HG03354 (cell line): ENCODE data around the gene LRP2BP.

ENCODE experiments used
- ATAC-seq: cut with Tn5 transposase; IDR thresholded peaks from one replicate; pipeline ENCODE4 v1.9.1; 2021; ENCODE audit warnings: mild to moderate bottlenecking; ENCODE audit not compliant: unreplicated experiment, poor library complexity, severe bottlenecking

The LRP2BP gene

GRCh38 chr4:185395238-185395955 lies at the start of gene LRP2BP:
Gene LRP2BP, minus strand, starts transcription at chr4:185395924. Its CDS starts 17,738 bp downstream, at chr4:185378186.
- ATAC-seq: no peak

GRCh38 chr4:185445209-185445608 lies 49.5 kb upstream of the LRP2BP start:
- ATAC-seq: no peak

- no peak for ATAC-seq
Measured at GRCh38 chr4:185441479-185441878, 45.8 kb upstream of the LRP2BP start.

DNA sequence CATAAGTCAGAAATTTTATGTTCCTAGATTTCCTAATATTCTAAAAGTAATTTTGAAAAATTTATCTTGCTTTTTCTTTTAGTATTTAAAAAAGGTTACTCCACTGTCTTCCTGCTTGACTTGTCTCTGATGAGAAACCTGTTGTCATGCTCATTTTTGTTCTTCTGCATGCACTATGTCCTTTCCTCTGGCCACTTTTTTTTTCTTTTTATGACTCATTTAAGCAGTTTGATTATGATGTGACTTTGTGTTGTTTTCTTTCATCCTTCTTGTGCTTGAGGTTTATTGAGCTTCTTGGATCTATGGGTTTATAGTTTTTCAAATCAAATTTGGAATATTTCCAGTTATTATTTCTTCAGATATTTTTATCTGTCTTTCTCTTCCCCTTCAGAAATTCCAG lies 42.1 kb upstream of the LRP2BP start:
- ATAC-seq: no peak

- ATAC-seq: no peak
Measured at GRCh38 chr4:185435466-185435865, 39.7 kb upstream of the LRP2BP start.

- ATAC-seq: no peak
Measured at GRCh38 chr4:185429660-185430059, 33.9 kb upstream of the LRP2BP start.

DNA sequence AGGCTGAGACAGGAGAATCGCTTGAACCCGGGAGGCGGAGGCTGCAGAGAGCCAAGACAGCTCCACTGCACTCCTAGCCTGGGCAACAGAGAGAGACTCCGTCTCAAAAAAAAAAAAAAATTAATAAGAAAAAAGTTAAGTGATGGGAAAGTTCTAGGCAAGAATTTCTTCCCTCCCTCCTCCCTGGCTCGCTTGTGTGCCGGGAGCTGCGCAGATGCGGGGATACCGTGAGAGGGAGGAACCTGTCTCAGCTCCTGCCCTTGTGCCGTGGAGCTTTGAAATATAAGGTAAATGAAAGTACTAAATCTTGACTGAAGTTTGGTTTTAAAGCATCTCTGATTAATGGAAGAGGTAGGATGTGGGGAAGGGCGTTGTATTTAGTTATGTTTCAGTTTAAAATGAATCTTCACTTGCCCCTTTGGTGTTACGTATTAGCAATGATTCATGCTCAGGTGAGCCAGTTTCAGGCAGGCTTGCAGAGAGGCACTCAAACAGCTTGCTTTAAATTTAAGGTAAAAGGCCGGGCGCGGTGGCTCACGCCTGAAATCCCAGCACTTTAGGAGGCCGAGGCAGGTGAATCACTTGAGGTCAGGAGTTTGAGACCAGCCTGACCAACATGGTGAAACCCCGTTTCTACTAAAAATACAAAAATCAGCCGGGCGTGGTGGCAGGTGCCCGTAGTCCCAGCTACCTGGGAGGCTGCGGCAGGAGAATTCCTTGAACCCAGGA lies 31.4 kb upstream of the LRP2BP start:
- no peak for ATAC-seq

DNA sequence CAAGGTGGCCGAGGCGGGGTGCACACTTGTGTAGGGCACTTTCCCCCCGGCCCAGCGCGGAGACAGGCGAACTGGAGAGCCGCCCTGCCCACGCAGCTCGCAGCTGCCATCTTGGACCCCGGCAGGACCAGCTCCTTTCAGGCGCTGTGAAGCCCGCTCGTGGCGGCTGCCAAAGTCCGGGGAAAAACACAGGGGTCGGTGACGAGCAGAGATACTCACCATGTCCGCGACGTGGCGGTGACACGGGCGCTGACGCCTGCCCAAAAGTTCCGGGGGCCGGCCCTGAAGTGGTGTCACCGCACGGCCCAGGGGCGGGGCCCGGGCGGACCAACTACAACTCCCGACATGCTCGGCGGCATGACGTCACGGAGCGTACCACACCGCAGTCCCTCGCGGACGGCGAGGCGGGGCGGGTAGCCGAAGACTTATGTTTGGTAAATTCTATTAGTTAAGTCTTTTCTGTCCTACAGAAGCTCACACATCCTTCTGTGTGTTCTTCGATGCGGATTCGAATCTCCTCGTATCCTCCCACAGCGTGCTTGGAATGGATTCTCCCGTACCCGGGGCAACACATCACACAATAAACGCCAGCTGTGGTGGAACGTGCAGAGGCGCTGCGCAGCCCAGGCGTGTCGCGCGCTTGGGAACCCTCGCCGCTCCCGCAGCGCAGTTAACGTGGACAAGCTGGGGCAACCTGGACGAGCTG lies 30.1 kb upstream of the LRP2BP start, which contains the start of gene UFSP2:
Gene UFSP2 (minus strand): TSS at position 318 of the 706 bp plus-strand sequence. CDS start 96 bp downstream, at position 222.
- peak; percentile 91 for ATAC-seq

GRCh38 chr4:185424905-185425646 lies 29.4 kb upstream of the LRP2BP start:
- ATAC-seq: peak; percentile 3

- no peak for ATAC-seq
Measured at GRCh38 chr4:185421366-185422124, 25.8 kb upstream of the LRP2BP start.

- no peak for ATAC-seq
Measured at GRCh38 chr4:185416955-185417354, 21.2 kb upstream of the LRP2BP start.

- no peak for ATAC-seq
Measured at GRCh38 chr4:185412412-185412811, 16.7 kb upstream of the LRP2BP start.

GRCh38 chr4:185411849-185412248 lies 16.1 kb upstream of the LRP2BP start:
- ATAC-seq: no peak

DNA sequence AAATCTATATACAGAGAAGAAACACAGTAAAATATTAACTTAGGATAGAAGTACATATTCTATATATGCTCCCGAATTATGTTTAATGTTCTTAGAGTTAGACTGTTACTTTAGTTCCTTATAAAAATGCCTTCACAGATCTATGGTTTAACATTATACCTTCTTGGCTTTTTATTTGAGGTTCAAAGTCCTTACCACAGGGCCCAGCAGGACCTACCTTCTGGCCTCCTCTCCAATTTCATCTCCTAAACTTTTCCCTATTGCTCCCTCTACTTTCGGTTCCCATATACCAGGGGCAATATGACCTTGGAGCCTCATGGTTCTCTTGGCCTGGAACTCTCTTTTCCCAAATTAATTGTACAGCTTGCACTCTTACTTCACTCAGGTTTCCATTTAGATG lies 12.7 kb upstream of the LRP2BP start:
- ATAC-seq: no peak

DNA sequence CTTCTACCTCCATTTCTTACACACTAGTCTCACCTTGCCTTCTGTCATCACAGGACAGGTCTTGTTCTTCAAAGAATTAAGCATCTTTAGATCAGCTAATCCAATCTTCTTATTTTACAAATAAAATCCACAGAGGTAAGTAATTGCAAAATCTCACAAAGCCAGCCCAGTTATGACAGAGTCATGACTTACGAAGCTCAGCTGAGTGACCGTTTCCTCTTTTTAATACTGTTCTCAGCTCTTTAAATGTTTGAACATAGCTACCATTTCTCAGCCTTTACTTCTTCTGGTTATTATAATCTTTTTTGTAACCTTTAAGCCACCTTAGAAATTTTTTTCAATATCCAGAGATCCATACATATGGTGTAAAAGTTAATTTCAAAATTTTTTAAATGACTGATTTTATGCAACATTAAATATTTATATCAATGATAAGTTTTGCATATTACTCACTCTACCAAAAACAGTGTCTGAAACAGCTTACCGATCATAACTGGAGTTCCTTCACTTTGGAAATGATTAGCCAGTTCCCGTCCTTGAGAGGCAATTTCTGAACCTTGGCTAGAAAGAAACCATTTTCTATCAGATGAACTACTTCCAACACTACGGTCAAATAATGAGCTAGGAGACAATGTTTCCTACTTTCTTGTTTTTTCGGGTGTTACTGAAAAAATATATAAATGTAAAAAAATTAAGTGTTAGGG lies 9.7 kb upstream of the LRP2BP start:
- ATAC-seq: peak; percentile 81

GRCh38 chr4:185404031-185404430 lies 8.3 kb upstream of the LRP2BP start:
- no peak for ATAC-seq

DNA sequence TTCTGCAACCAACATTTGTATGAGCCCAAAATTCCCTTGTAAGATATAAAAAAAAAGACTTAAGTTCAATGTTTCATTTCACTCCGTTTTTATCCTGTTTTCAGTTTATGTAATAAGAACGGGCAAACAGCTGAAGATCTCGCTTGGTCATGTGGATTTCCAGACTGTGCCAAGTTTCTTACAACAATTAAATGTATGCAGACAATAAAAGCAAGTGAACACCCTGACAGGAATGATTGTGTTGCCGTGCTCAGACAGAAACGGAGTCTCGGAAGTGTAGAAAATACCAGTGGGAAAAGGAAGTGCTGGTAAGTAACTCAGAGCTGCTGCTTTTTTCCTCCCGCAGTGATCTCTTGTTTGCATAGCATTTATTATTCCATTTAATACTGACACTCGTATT lies 3.7 kb upstream of the LRP2BP start:
- ATAC-seq: no peak

DNA sequence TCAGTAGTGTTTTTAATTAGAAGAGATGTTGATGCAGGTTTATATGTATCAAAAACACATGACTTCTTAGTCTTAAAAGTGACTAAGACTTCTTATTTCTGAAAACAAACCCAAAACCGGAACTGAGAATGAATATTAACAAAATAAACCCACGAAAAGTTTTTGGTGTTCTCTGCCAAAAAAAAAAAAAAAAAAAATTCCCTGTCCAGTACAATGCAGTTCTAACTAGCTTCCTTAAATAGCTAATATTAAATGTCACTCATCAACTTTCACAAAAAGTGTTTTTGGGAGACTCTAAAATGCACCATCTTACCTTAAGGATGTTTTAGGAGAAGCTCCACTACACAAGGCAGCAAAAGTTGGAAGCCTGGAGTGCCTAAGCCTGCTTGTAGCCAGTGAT lies 2.9 kb upstream of the LRP2BP start:
- ATAC-seq: no peak
